WI38 (cell line): ENCODE measurements around the gene GOLGA6B.
"Not testable (repeated sequence)": the region's sequence is repeated elsewhere in the genome, so short reads cannot be mapped to it uniquely, and the experiment has no call there.

Experiments
- H3K4me3 ChIP-seq: 2 replicates; pipeline ENCODE4 v1.5.1; 2011; ENCODE audit warnings: low read depth, mild to moderate bottlenecking, control low read depth, low read length
- CTCF ChIP-seq: IDR thresholded peaks from 2 replicates; pipeline ENCODE4 v1.5.1; 2012; ENCODE audit warnings: low read depth, mild to moderate bottlenecking, control low read depth, low read length

GOLGA6B gene

GRCh38 chr15:72639759-72640483 is 14.6 kb upstream of the GOLGA6B start:
- not testable (repeated sequence) for H3K4me3 ChIP-seq

GRCh38 chr15:72642271-72642670 is 12.2 kb upstream of the GOLGA6B start:
- H3K4me3 ChIP-seq, result not testable (repeated sequence)

- not testable (repeated sequence) for H3K4me3 ChIP-seq
Observed at GRCh38 chr15:72648631-72649253, 5.8 kb upstream of the GOLGA6B start.

GRCh38 chr15:72656014-72656413 is 1.5 kb downstream of the GOLGA6B start:
- not testable (repeated sequence) for H3K4me3 ChIP-seq

- H3K4me3 ChIP-seq, result not testable (repeated sequence)
Observed at GRCh38 chr15:72661081-72661480, 6.6 kb downstream of the GOLGA6B start.

GRCh38 chr15:72663931-72664330 is 9.4 kb downstream of the GOLGA6B start:
- not testable (repeated sequence) for H3K4me3 ChIP-seq

- H3K4me3 ChIP-seq, result not testable (repeated sequence)
Observed at GRCh38 chr15:72665706-72666105, 11.2 kb downstream of the GOLGA6B start.

- not testable (repeated sequence) for H3K4me3 ChIP-seq
Observed at GRCh38 chr15:72669803-72670202, 15.3 kb downstream of the GOLGA6B start.

GRCh38 chr15:72670656-72671352 is 16.3 kb downstream of the GOLGA6B start:
- peak; percentile 86 for TF ChIP-seq CTCF
- not testable (repeated sequence) for H3K4me3 ChIP-seq

- no peak overlapping the region for H3K4me3 ChIP-seq
- TF ChIP-seq CTCF, result no peak
Observed at GRCh38 chr15:72671525-72671924, 17.0 kb downstream of the GOLGA6B start.

GRCh38 chr15:72676838-72677237 is 22.3 kb downstream of the GOLGA6B start:
- TF ChIP-seq CTCF, result no peak
- no peak overlapping the region for H3K4me3 ChIP-seq

GRCh38 chr15:72680931-72681330 is 26.4 kb downstream of the GOLGA6B start:
- no peak overlapping the region for H3K4me3 ChIP-seq
- TF ChIP-seq CTCF, result no peak
